ENCODE measurements around the gene DNMT1.

- TF ChIP-seq TEAD4 (CRISPR knock-in tag; IDR thresholded peaks at IDR 0.05) (no peak), CTCF (IDR thresholded peaks at IDR 0.05) (no peak), JUN (CRISPR knock-in tag; IDR thresholded peaks at IDR 0.05) (no peak), CREM (CRISPR knock-in tag; IDR thresholded peaks at IDR 0.05) (no peak), OVOL2 (CRISPR knock-in tag; IDR thresholded peaks at IDR 0.05; ENCODE audit: borderline replicate concordance) (no peak), MAX (CRISPR knock-in tag; IDR thresholded peaks at IDR 0.05) (no peak), ELF4 (CRISPR knock-in tag; IDR thresholded peaks at IDR 0.05; ENCODE audit: low read depth) (no peak), SP1 (CRISPR knock-in tag; conservative IDR thresholded peaks at IDR 0.05) (no peak), CREB1 (CRISPR knock-in tag; IDR thresholded peaks at IDR 0.05) (no peak), FOXP1 (CRISPR knock-in tag; IDR thresholded peaks at IDR 0.05; ENCODE audit: borderline replicate concordance) (no peak), GABPB1 (CRISPR knock-in tag; IDR thresholded peaks at IDR 0.05) (no peak), SOX15 (CRISPR knock-in tag; IDR thresholded peaks at IDR 0.05) (no peak), ERG (CRISPR knock-in tag; IDR thresholded peaks at IDR 0.05) (no peak)
These were observed 10.8 kb downstream of the DNMT1 start for GRCh38 chr19:10183926-10184325.

Measured in WTC11 (cell line).